Measurements from ENCODE around the gene GLMP. TPM values are rescaled to one million over a fixed set of nuclear protein-coding genes. Genes with fewer than 3 reads are reported as not detected.
A peak's percentile ranks its signal among the peaks of the same experiment; 100 is the strongest.
"Not testable (repeated sequence)": the region's sequence is repeated elsewhere in the genome, so short reads cannot be mapped to it uniquely, and the experiment has no call there.

GLMP gene
- 15.7 and 16.9 TPM in 2 replicates for total RNA-seq

- peak; percentile 88 for DNase-seq
- Mint-ChIP-seq H3K4me1 (peaks cover 18% of the 10 kb centered on the region), H3K4me3 (peak within 1 kb of the TSS; percentile 93), H3K27ac (peak within 1 kb of the TSS; percentile 74), H3K27me3 (no peaks in the 10 kb centered on the region), H3K36me3 (ENCODE audit: low read depth) (peaks cover 4% of the 10 kb centered on the region), H3K9me3 (no peaks in the 10 kb centered on the region)
- intact Hi-C loops (cut with micrococcal nuclease) = loop anchor here (1.0 kb wide), 1 partner anchor 12 kb away; no protein-coding TSS in a partner anchor
These were observed at the start of gene GLMP for GRCh38 chr1:156295391-156295947. GLMP (minus strand) TSS chr1:156295679; CDS start chr1:156295645, 34 bp downstream.

- Mint-ChIP-seq H3K27me3 (peaks cover 27% of the 10 kb centered on the region), H3K36me3 (ENCODE audit: low read depth) (no peaks in the 10 kb centered on the region), H3K4me3 (no peak overlapping the region), H3K4me1 (no peaks in the 10 kb centered on the region), H3K9me3 (no peaks in the 10 kb centered on the region), H3K27ac (no peak overlapping the region)
- intact Hi-C loops (cut with micrococcal nuclease) = no loop called here
- DNase-seq = no peak
These were observed 48.9 kb upstream of the GLMP start for GRCh38 chr1:156344409-156344808.

GRCh38 chr1:156342166-156342955 lies 46.9 kb upstream of the GLMP start:
- intact Hi-C loops (cut with micrococcal nuclease) = no loop called here
- Mint-ChIP-seq H3K9me3 (peaks cover 1% of the 10 kb centered on the region), H3K4me1 (peaks cover 5% of the 10 kb centered on the region), H3K36me3 (ENCODE audit: low read depth) (peaks cover 10% of the 10 kb centered on the region), H3K27me3 (peaks cover 22% of the 10 kb centered on the region), H3K4me3 (no peak overlapping the region), H3K27ac (no peak overlapping the region)
- no peak for DNase-seq

- intact Hi-C loops (cut with micrococcal nuclease) = loop anchor here (1.0 to 5.0 kb wide), 3 partner anchors 56 to 286 kb away; partner anchors contain the start of genes LAMTOR2, MEF2D, SMG5 and UBQLN4
- Mint-ChIP-seq H3K27ac (peak within 1 kb of the TSS; percentile 97), H3K4me3 (peak within 1 kb of the TSS; percentile 99), H3K36me3 (ENCODE audit: low read depth) (peaks cover 45% of the 10 kb centered on the region), H3K9me3 (peaks cover 3% of the 10 kb centered on the region), H3K4me1 (peaks cover 26% of the 10 kb centered on the region), H3K27me3 (peaks cover 9% of the 10 kb centered on the region)
- DNase-seq = peak; percentile 100
These were observed 42.9 kb upstream of the GLMP start, which contains the start of the genes CCT3 and TSACC for GRCh38 chr1:156338180-156338976. CCT3 (minus strand) TSS chr1:156338292; CDS start chr1:156338184, 108 bp downstream. TSACC (plus strand) TSS chr1:156338526; CDS start chr1:156339758, 1,232 bp downstream.

- DNase-seq = no peak
- Mint-ChIP-seq H3K4me3 (peak overlapping the region; percentile 99), H3K36me3 (ENCODE audit: low read depth) (peaks cover 48% of the 10 kb centered on the region)
These were observed 42.4 kb upstream of the GLMP start for GRCh38 chr1:156337888-156338179.

GRCh38 chr1:156337052-156337887 lies 41.8 kb upstream of the GLMP start:
- Mint-ChIP-seq H3K9me3 (peaks cover 3% of the 10 kb centered on the region), H3K4me1 (peaks cover 26% of the 10 kb centered on the region), H3K4me3 (peak overlapping the region; percentile 99), H3K27me3 (peaks cover 3% of the 10 kb centered on the region), H3K27ac (peak overlapping the region; percentile 97), H3K36me3 (ENCODE audit: low read depth) (peaks cover 53% of the 10 kb centered on the region)
- peak; percentile 59 for DNase-seq
- intact Hi-C loops (cut with micrococcal nuclease) = loop anchor here (5.0 kb wide), 2 partner anchors 165 to 285 kb away; partner anchors contain the start of genes LAMTOR2, MEF2D and UBQLN4

More at GRCh38 chr1:156337888-156338179, 42.4 kb upstream of the GLMP start:
- H3K9me3 Mint-ChIP-seq = peaks cover 3% of the 10 kb centered on the region
- peaks cover 5% of the 10 kb centered on the region for H3K27me3 Mint-ChIP-seq
- peaks cover 26% of the 10 kb centered on the region for H3K4me1 Mint-ChIP-seq
- peak overlapping the region; percentile 97 for H3K27ac Mint-ChIP-seq
- intact Hi-C loops (cut with micrococcal nuclease) = loop anchor here (1.0 to 5.0 kb wide), 3 partner anchors 56 to 286 kb away; partner anchors contain the start of genes LAMTOR2, MEF2D, SMG5 and UBQLN4

- Mint-ChIP-seq H3K9me3 (peaks cover 3% of the 10 kb centered on the region), H3K27ac (peak overlapping the region; percentile 71), H3K36me3 (ENCODE audit: low read depth) (peaks cover 57% of the 10 kb centered on the region), H3K27me3 (peaks cover 3% of the 10 kb centered on the region), H3K4me3 (peak overlapping the region; percentile 99), H3K4me1 (peaks cover 26% of the 10 kb centered on the region)
- intact Hi-C loops (cut with micrococcal nuclease) = loop anchor here (5.0 kb wide), 2 partner anchors 166 to 284 kb away; partner anchors contain the start of genes LAMTOR2, MEF2D and UBQLN4
- no peak for DNase-seq
These were observed 40.8 kb upstream of the GLMP start for GRCh38 chr1:156336242-156336641.

GRCh38 chr1:156323179-156323578 lies 27.7 kb upstream of the GLMP start:
- H3K4me1 Mint-ChIP-seq; H3K27ac Mint-ChIP-seq; H3K27me3 Mint-ChIP-seq; DNase-seq; H3K9me3 Mint-ChIP-seq; intact Hi-C loops (cut with micrococcal nuclease); H3K4me3 Mint-ChIP-seq: not testable (repeated sequence)
- H3K36me3 Mint-ChIP-seq (ENCODE audit: low read depth) = peaks cover 59% of the 10 kb centered on the region

GRCh38 chr1:156320560-156320959 lies 25.1 kb upstream of the GLMP start:
- no peaks in the 10 kb centered on the region for H3K27me3 Mint-ChIP-seq
- H3K27ac Mint-ChIP-seq = no peak overlapping the region
- no peaks in the 10 kb centered on the region for H3K4me1 Mint-ChIP-seq
- peaks cover 75% of the 10 kb centered on the region for H3K36me3 Mint-ChIP-seq (ENCODE audit: low read depth)
- H3K9me3 Mint-ChIP-seq = no peaks in the 10 kb centered on the region
- no peak overlapping the region for H3K4me3 Mint-ChIP-seq
- intact Hi-C loops (cut with micrococcal nuclease) = no loop called here
- DNase-seq = no peak

- no peaks in the 10 kb centered on the region for H3K4me1 Mint-ChIP-seq
- no peaks in the 10 kb centered on the region for H3K27me3 Mint-ChIP-seq
- no peaks in the 10 kb centered on the region for H3K9me3 Mint-ChIP-seq
- H3K27ac Mint-ChIP-seq = no peak overlapping the region
- H3K36me3 Mint-ChIP-seq (ENCODE audit: low read depth) = peaks cover 72% of the 10 kb centered on the region
- intact Hi-C loops (cut with micrococcal nuclease) = loop anchor here (5.0 kb wide), 1 partner anchor 172 kb away; no protein-coding TSS in a partner anchor
- DNase-seq = peak; percentile 68
- H3K4me3 Mint-ChIP-seq = no peak overlapping the region
These were observed 24.2 kb upstream of the GLMP start for GRCh38 chr1:156319664-156320063.

GRCh38 chr1:156316909-156317308 lies 21.4 kb upstream of the GLMP start:
- no peak for DNase-seq
- H3K4me3 Mint-ChIP-seq = no peak overlapping the region
- no peaks in the 10 kb centered on the region for H3K27me3 Mint-ChIP-seq
- H3K27ac Mint-ChIP-seq = no peak overlapping the region
- H3K9me3 Mint-ChIP-seq = no peaks in the 10 kb centered on the region
- intact Hi-C loops (cut with micrococcal nuclease) = loop anchor here (5.0 kb wide), 1 partner anchor 170 kb away; no protein-coding TSS in a partner anchor
- no peaks in the 10 kb centered on the region for H3K4me1 Mint-ChIP-seq
- H3K36me3 Mint-ChIP-seq (ENCODE audit: low read depth) = peaks cover 75% of the 10 kb centered on the region

GRCh38 chr1:156310962-156311361 lies 15.5 kb upstream of the GLMP start:
- Mint-ChIP-seq H3K27ac (no peak overlapping the region), H3K27me3 (no peaks in the 10 kb centered on the region), H3K4me1 (no peaks in the 10 kb centered on the region), H3K4me3 (no peak overlapping the region), H3K36me3 (ENCODE audit: low read depth) (peaks cover 62% of the 10 kb centered on the region), H3K9me3 (no peaks in the 10 kb centered on the region)
- intact Hi-C loops (cut with micrococcal nuclease) = no loop called here
- no peak for DNase-seq

- H3K36me3 Mint-ChIP-seq (ENCODE audit: low read depth) = peaks cover 44% of the 10 kb centered on the region
- no peak for DNase-seq
- H3K4me1 Mint-ChIP-seq = no peaks in the 10 kb centered on the region
- H3K4me3 Mint-ChIP-seq = no peak overlapping the region
- H3K9me3 Mint-ChIP-seq = no peaks in the 10 kb centered on the region
- H3K27ac Mint-ChIP-seq = no peak overlapping the region
- H3K27me3 Mint-ChIP-seq = no peaks in the 10 kb centered on the region
- intact Hi-C loops (cut with micrococcal nuclease) = no loop called here
These were observed 12.6 kb upstream of the GLMP start for GRCh38 chr1:156308078-156308477.

All from activated CD4-positive, alpha-beta T cell treated with anti-CD3 and anti-CD28 coated beads, Interleukin-2, amount 10 ng/mL, durations not matched to agents 24 days and 14 days (primary cell).